Tibial nerve (tissue), 4 donors: ENCODE results near the gene ELAC2. TPM values are rescaled to one million over a fixed set of nuclear protein-coding genes. Genes with fewer than 3 reads are reported as not detected.

Source experiments
- DNase-seq, 2 donors: peaks; one replicate each; pipeline ENCODE4 v3.0.0-alpha.2; 2019; ENCODE audit warnings: low spot score in 2 of 2
- H3K27ac ChIP-seq, 4 donors: fragments of 200-600 bp; sonication (generic) in 3 of 4; one replicate each; pipeline ENCODE4 v1.5.1; 2017 to 2019; ENCODE audit warnings: mild to moderate bottlenecking in 1 of 4
- H3K27me3 ChIP-seq, 2 donors: fragments of 200-600 bp; sonication (generic) in 1 of 2; one replicate each; pipeline versions ENCODE4 v1.5.1 to v1.6.0; 2017 to 2019
- H3K36me3 ChIP-seq, 3 donors: fragments of 200-600 bp; sonication (generic); one replicate each; pipeline ENCODE4 v1.5.1; 2018 to 2019
- H3K4me1 ChIP-seq, 4 donors: fragments of 200-600 bp; sonication (generic) in 3 of 4; one replicate each; pipeline ENCODE4 v1.5.1; 2017 to 2019
- H3K4me3 ChIP-seq, 4 donors: fragments of 200-600 bp; sonication (generic) in 3 of 4; one replicate each; pipeline ENCODE4 v1.5.1; 2017 to 2019; ENCODE audit warnings: mild to moderate bottlenecking in 1 of 4, moderate library complexity in 1 of 4
- H3K9me3 ChIP-seq, 4 donors: fragments of 200-600 bp; sonication (generic) in 3 of 4; one replicate each; pipeline ENCODE4 v1.5.1; 2017 to 2019
- EP300 ChIP-seq, 2 donors: sonication (generic); formaldehyde crosslinking; IDR thresholded peaks; one replicate each; pipeline ENCODE4 v1.6.1; 2017; ENCODE audit warnings: antibody characterized with exemption in 2 of 2, mild to moderate bottlenecking in 1 of 2
- POLR2A ChIP-seq, 2 donors: fragments of 450-650 bp; IDR thresholded peaks; one replicate each; pipeline ENCODE4 v1.6.1; 2017; ENCODE audit warnings: antibody characterized with exemption in 2 of 2, mild to moderate bottlenecking in 2 of 2, moderate library complexity in 2 of 2
- WGBS, 2 donors: methylation state at CpG; one replicate each; pipeline ENCODE4 v1.1.5; 2018; 5-methylcytosine and 5-hydroxymethylcytosine counted together
- total RNA-seq, 4 donors: library from RNA; depleted of rRNA; stranded (reverse); fragments of >200 nt; gene quantifications; one replicate each; pipeline ENCODE4 v1.1.0, GENCODE V29; 2016
- TF ChIP-seq, protein P1 (sequence below), 5 experiments: fragments of 200-600 bp in 3 of 5; fragments of 450-650 bp in 2 of 5; sonication (generic) in 3 of 5; IDR thresholded peaks; one replicate each; pipeline ENCODE4 v1.5.1; 2016 to 2019; ENCODE audit warnings: antibody characterized with exemption in 5 of 5, mild to moderate bottlenecking in 3 of 5, moderate library complexity in 2 of 5

Gene ELAC2
- total RNA-seq, 4 donors from 2014 or later, result 48.5 to 86.7 (median 67.4) TPM

DNA sequence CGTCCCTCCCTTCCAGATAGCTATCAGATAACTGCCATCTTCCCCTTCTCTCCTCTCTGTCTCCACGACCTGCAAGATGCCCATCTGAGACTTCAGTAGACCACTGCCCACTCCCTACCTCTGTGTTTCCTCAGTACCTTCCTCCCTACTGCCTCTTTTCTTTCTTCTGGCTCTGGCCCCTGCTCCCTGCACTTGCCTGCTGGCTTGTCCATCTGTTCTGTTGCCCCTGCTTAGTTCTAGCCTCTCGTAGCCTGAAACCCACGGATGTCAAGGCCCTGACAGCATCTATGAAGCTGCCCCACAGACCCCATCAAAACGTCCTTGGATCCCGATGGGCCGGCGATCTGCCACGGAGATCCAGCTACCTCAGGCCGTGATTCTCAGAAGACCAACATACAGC, 53.0 kb downstream of the ELAC2 start:
- no peak for TF ChIP-seq EP300 (IDR thresholded peaks at IDR 0.05)
- TF ChIP-seq, protein P1, sequence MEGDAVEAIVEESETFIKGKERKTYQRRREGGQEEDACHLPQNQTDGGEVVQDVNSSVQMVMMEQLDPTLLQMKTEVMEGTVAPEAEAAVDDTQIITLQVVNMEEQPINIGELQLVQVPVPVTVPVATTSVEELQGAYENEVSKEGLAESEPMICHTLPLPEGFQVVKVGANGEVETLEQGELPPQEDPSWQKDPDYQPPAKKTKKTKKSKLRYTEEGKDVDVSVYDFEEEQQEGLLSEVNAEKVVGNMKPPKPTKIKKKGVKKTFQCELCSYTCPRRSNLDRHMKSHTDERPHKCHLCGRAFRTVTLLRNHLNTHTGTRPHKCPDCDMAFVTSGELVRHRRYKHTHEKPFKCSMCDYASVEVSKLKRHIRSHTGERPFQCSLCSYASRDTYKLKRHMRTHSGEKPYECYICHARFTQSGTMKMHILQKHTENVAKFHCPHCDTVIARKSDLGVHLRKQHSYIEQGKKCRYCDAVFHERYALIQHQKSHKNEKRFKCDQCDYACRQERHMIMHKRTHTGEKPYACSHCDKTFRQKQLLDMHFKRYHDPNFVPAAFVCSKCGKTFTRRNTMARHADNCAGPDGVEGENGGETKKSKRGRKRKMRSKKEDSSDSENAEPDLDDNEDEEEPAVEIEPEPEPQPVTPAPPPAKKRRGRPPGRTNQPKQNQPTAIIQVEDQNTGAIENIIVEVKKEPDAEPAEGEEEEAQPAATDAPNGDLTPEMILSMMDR (IDR thresholded peaks at IDR 0.05), result no peak
- no peak for TF ChIP-seq POLR2A (IDR thresholded peaks at IDR 0.05)
- no peak overlapping the region for H3K4me3 ChIP-seq
- H3K36me3 ChIP-seq, result no peaks in the 10 kb centered on the region
- no peaks in the 10 kb centered on the region for H3K27me3 ChIP-seq
- 83 to 84% methylated on average over 9 to 10 of the region's 10 CpGs for WGBS, 2 donors
- no peaks in the 10 kb centered on the region for H3K9me3 ChIP-seq
- H3K27ac ChIP-seq, result no peak overlapping the region
- DNase-seq, result no peak
- H3K4me1 ChIP-seq, result peaks cover 0 to 10% (median 0%) of the 10 kb centered on the region in 4 donors

DNA sequence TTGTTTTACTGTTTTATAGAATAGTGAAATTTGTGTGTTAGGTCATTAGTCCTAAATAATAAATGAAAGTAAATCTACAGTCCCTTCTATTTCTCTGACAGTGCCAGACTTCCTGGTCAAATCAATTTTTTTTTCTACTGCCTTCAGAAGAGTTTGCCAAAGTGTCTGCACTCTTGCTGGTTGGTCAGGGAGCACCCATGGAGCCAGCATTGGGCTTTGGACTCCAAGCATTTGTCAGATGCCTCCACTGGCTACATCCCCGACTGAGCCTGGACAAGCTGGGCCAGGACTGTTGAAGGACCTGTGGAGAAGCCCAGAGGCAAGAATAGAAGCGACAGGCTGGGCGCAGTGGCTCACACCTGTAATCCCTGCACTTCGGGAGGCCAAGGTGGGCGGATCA, 53.7 kb downstream of the ELAC2 start:
- no peaks in the 10 kb centered on the region for H3K36me3 ChIP-seq
- TF ChIP-seq, protein P1 (IDR thresholded peaks at IDR 0.05), result no peak
- TF ChIP-seq POLR2A (IDR thresholded peaks at IDR 0.05) (no peak), EP300 (IDR thresholded peaks at IDR 0.05) (no peak)
- H3K4me1 ChIP-seq, result peaks cover 0 to 10% (median 0%) of the 10 kb centered on the region in 4 donors
- no peaks in the 10 kb centered on the region for H3K9me3 ChIP-seq
- no peak for DNase-seq
- no peak overlapping the region for H3K4me3 ChIP-seq
- WGBS, 2 donors, result 93 to 99% methylated on average over 5 of the region's 5 CpGs
- H3K27me3 ChIP-seq, result no peaks in the 10 kb centered on the region
- H3K27ac ChIP-seq, result no peak overlapping the region

DNA sequence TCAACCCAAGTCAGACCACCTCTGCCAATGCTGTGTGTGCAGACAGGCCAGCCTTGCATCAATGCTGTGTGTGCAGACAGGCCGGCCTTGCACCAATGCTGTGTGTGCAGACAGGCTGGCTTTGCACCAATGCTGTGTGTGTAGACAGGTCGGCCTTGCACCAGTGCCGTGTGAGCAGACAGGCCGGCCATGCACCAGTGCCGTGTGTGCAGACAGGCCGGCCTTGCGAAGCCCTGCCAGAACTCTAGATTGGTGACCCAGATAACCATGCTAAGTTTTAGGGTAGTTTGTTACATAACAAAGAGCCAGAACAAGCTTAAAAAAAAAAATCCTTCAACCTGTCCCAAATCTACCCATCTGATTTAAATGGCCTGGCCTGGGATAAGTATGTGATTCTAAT, 54.3 kb downstream of the ELAC2 start:
- Histone ChIP-seq H3K36me3 (no peaks in the 10 kb centered on the region), H3K27ac (no peak overlapping the region), H3K9me3 (peaks cover 0 to 3% (median 0%) of the 10 kb centered on the region in 4 donors), H3K27me3 (no peaks in the 10 kb centered on the region), H3K4me1 (peaks cover 0 to 10% (median 0%) of the 10 kb centered on the region in 4 donors), H3K4me3 (no peak overlapping the region)
- DNase-seq, result no peak
- no peak for TF ChIP-seq EP300 (IDR thresholded peaks at IDR 0.05)
- no peak for TF ChIP-seq POLR2A (IDR thresholded peaks at IDR 0.05)
- TF ChIP-seq, protein P1 (IDR thresholded peaks at IDR 0.05), result no peak
- 93 to 95% methylated on average over 7 of the region's 7 CpGs for WGBS, 2 donors

DNA sequence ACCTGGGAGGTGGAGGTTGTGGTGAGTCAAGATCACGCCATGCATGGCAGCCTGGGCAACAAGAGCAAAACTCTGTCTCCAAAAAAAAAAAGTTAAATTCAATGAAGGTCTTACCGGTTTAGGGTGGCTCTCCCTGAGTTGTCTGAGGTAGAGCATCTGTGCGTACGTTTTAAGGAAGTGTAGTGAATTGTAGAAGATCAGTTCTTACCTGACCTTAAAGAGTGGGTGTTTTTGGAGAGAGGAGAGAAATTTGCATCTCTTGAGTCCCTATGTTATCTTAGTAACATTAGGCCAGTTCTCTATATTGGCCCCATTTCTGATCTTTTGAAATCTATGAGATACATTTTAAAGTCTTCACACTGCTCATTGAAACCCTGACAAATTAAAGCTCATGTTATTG, 56.2 kb downstream of the ELAC2 start:
- peaks cover 0 to 3% (median 0%) of the 10 kb centered on the region in 4 donors for H3K4me1 ChIP-seq
- H3K27me3 ChIP-seq, result no peaks in the 10 kb centered on the region
- H3K4me3 ChIP-seq, result no peak overlapping the region
- peaks cover 0 to 14% (median 0%) of the 10 kb centered on the region in 3 donors for H3K36me3 ChIP-seq
- no peak for DNase-seq
- peaks cover 0 to 19% (median 0%) of the 10 kb centered on the region in 4 donors for H3K9me3 ChIP-seq
- 96 to 97% methylated on average over 4 of the region's 4 CpGs for whole genome bisulfite sequencing, 2 donors
- TF ChIP-seq, protein P1 (IDR thresholded peaks at IDR 0.05), result no peak
- TF ChIP-seq POLR2A (IDR thresholded peaks at IDR 0.05), result no peak
- no peak for TF ChIP-seq EP300 (IDR thresholded peaks at IDR 0.05)
- no peak overlapping the region for H3K27ac ChIP-seq

DNA sequence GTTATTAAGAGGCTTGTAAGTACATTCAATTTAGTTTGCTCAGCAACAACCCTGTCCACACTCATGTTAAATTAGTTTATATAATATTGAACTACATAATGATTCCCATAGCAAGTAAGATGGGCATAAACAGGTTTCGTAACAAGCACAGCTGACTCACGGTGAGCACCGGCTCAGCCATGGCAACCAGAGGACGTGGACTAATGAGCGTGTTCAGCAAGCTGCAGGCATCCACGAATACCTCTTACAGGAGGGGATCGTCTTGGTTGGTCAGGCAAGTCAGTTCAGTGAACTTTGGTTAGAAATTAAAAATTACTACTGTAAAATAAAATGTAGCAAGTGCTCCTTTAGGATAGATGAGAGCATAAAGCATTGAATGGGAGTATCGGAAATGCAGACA, 58.4 kb downstream of the ELAC2 start:
- Histone ChIP-seq H3K27me3 (no peaks in the 10 kb centered on the region), H3K27ac (no peak overlapping the region), H3K4me3 (no peak overlapping the region), H3K4me1 (no peaks in the 10 kb centered on the region), H3K36me3 (peaks cover 0 to 28% (median 0%) of the 10 kb centered on the region in 3 donors), H3K9me3 (peaks cover 0 to 34% (median 0%) of the 10 kb centered on the region in 4 donors)
- DNase-seq, result no peak
- 95% methylated on average over 8 of the region's 8 CpGs for WGBS, 2 donors
- TF ChIP-seq, protein P1 (IDR thresholded peaks at IDR 0.05), result no peak
- no peak for TF ChIP-seq EP300 (IDR thresholded peaks at IDR 0.05)
- TF ChIP-seq POLR2A (IDR thresholded peaks at IDR 0.05), result no peak
